HEK293 (cell line): ENCODE data around the gene CRMP1.

Source experiments
- CTCF ChIA-PET: fragments of 350-600 bp; formaldehyde crosslinking; extraction: SDS; loops from one replicate; lab custom pipeline; 2021; ENCODE audit warnings: antibody characterized with exemption; lab: Yijun Ruan, JAX
- POLR2A ChIA-PET: fragments of 300-600 bp; formaldehyde crosslinking; extraction: SDS; loops from one replicate; lab custom pipeline; 2020; ENCODE audit warnings: antibody characterized with exemption, inconsistent platforms; lab: Yijun Ruan, JAX
- H3K27ac ChIP-seq: fragments of 200-500 bp; sonication (Bioruptor generic); 2 replicates; pipeline ENCODE4 v1.5.1; 2014; ENCODE audit warnings: low read depth, low read length, control low read depth, inconsistent platforms; ENCODE audit errors: extremely low read depth
- H3K36me3 ChIP-seq, 2 experiments: fragments of 200-500 bp in 1 of 2; sonication (Bioruptor generic) in 1 of 2; 1 replicate in 1 of 2; 2 replicates in 1 of 2; pipeline ENCODE4 v1.5.1; 2014 to 2017; ENCODE audit warnings: inconsistent platforms in 2 of 2, low read length in 2 of 2; ENCODE audit not compliant: control insufficient read depth in 2 of 2, insufficient read depth in 1 of 2
- H3K4me1 ChIP-seq: fragments of 200-500 bp; sonication (Bioruptor generic); 2 replicates; pipeline ENCODE4 v1.5.1; 2014; ENCODE audit warnings: mild to moderate bottlenecking, low read length, inconsistent platforms; ENCODE audit not compliant: control insufficient read depth, insufficient read depth
- H3K4me3 ChIP-seq: 2 replicates; pipeline ENCODE4 v1.5.1; 2011; ENCODE audit warnings: low read depth, mild to moderate bottlenecking, control low read depth, low read length, moderate library complexity
- H3K9me3 ChIP-seq: fragments of 200-500 bp; sonication (Bioruptor generic); 2 replicates; pipeline ENCODE4 v1.5.1; 2014; ENCODE audit warnings: low read depth, low read length, inconsistent platforms; ENCODE audit not compliant: control insufficient read depth, insufficient read depth
- ATF2 ChIP-seq: fragments of 450-650 bp; formaldehyde crosslinking; IDR thresholded peaks from 2 replicates; pipeline ENCODE4 v1.5.1; 2016; ENCODE audit warnings: missing biosample characterization, missing genetic modification characterization, low read depth
- GLI2 ChIP-seq: fragments of 450-650 bp; formaldehyde crosslinking; IDR thresholded peaks from 2 replicates; pipeline ENCODE4; 2017; ENCODE audit warnings: missing biosample characterization, missing genetic modification characterization, low read depth, borderline replicate concordance
- GLIS1 ChIP-seq: fragments of 450-650 bp; formaldehyde crosslinking; IDR thresholded peaks from 2 replicates; pipeline ENCODE4 v1.5.1; 2016; ENCODE audit warnings: missing biosample characterization, missing genetic modification characterization
- HIC1 ChIP-seq: fragments of 450-650 bp; formaldehyde crosslinking; IDR thresholded peaks from 2 replicates; pipeline ENCODE4 v1.5.1; 2016; ENCODE audit warnings: missing biosample characterization, missing genetic modification characterization
- PBX3 ChIP-seq: sonication (generic); formaldehyde crosslinking; IDR thresholded peaks from 2 replicates; pipeline ENCODE4 v1.8.1; 2022; ENCODE audit warnings: mild to moderate bottlenecking, moderate library complexity, missing genetic modification reagents
- PRDM10 ChIP-seq: fragments of 450-650 bp; formaldehyde crosslinking; IDR thresholded peaks from 2 replicates; pipeline ENCODE4 v1.5.1; 2016; ENCODE audit warnings: missing biosample characterization, missing genetic modification characterization
- ZBTB1 ChIP-seq: fragments of 450-650 bp; formaldehyde crosslinking; IDR thresholded peaks from 2 replicates; pipeline ENCODE4 v1.5.1; 2016; ENCODE audit warnings: missing biosample characterization, missing genetic modification characterization
- ZFHX2 ChIP-seq: fragments of 450-650 bp; formaldehyde crosslinking; conservative IDR thresholded peaks from 2 replicates; pipeline ENCODE4 v1.5.1; 2016; ENCODE audit warnings: missing biosample characterization, missing genetic modification characterization
- ZFP69B ChIP-seq: fragments of 450-650 bp; formaldehyde crosslinking; IDR thresholded peaks from 2 replicates; pipeline ENCODE4 v1.5.1; 2016; ENCODE audit warnings: missing biosample characterization, missing genetic modification characterization
- ZIC2 ChIP-seq: fragments of 450-650 bp; formaldehyde crosslinking; IDR thresholded peaks from 2 replicates; pipeline ENCODE4 v1.5.1; 2016; ENCODE audit warnings: missing biosample characterization, missing genetic modification characterization
- ZNF114 ChIP-seq: fragments of 450-650 bp; formaldehyde crosslinking; IDR thresholded peaks from 2 replicates; pipeline ENCODE4 v1.5.0; 2017; ENCODE audit warnings: missing biosample characterization, missing genetic modification characterization
- ZNF174 ChIP-seq: fragments of 450-650 bp; formaldehyde crosslinking; IDR thresholded peaks from 2 replicates; pipeline ENCODE4 v1.5.0; 2017; ENCODE audit warnings: missing biosample characterization, mild to moderate bottlenecking, missing genetic modification characterization
- ZNF18 ChIP-seq: fragments of 450-650 bp; formaldehyde crosslinking; IDR thresholded peaks from 2 replicates; pipeline ENCODE4 v1.5.1; 2016; ENCODE audit warnings: missing biosample characterization, missing genetic modification characterization
- ZNF184 ChIP-seq: fragments of 450-650 bp; IDR thresholded peaks from 2 replicates; pipeline ENCODE4 v1.5.1; 2018; ENCODE audit warnings: missing biosample characterization, mild to moderate bottlenecking, missing genetic modification characterization
- ZNF311 ChIP-seq: fragments of 450-650 bp; formaldehyde crosslinking; IDR thresholded peaks from 2 replicates; pipeline ENCODE4 v1.5.1; 2017; ENCODE audit warnings: missing biosample characterization, missing genetic modification characterization, borderline replicate concordance
- ZNF341 ChIP-seq: fragments of 450-650 bp; formaldehyde crosslinking; IDR thresholded peaks from 2 replicates; pipeline ENCODE4; 2016; ENCODE audit warnings: low read depth, missing biosample characterization, missing genetic modification characterization
- ZNF76 ChIP-seq: fragments of 450-650 bp; formaldehyde crosslinking; IDR thresholded peaks from 2 replicates; pipeline ENCODE4; 2016; ENCODE audit warnings: low read depth, missing biosample characterization, missing genetic modification characterization, borderline replicate concordance
- ZNF792 ChIP-seq: fragments of 450-650 bp; formaldehyde crosslinking; IDR thresholded peaks from 2 replicates; pipeline ENCODE4 v1.5.1; 2016; ENCODE audit warnings: missing biosample characterization, missing genetic modification characterization

Gene CRMP1

GRCh38 chr4:5922556-5922955 is 29.7 kb upstream of the CRMP1 start:
- H3K27ac ChIP-seq: no peak overlapping the region
- H3K4me3 ChIP-seq: no peak overlapping the region
- ChIA-PET POLR2A (no interaction called here), CTCF (no interaction called here)
- TF ChIP-seq ZNF341 (tag by site-specific recombination): no peak
- TF ChIP-seq GLI2 (tag by site-specific recombination): no peak
- TF ChIP-seq HIC1 (tag by site-specific recombination): no peak
- no peak for TF ChIP-seq ATF2 (tag by site-specific recombination)
- TF ChIP-seq GLIS1 (tag by site-specific recombination): no peak
- TF ChIP-seq ZBTB1 (tag by site-specific recombination): no peak
- TF ChIP-seq PBX3 (CRISPR knock-in tag): no peak
- TF ChIP-seq ZFP69B (tag by site-specific recombination): no peak
- no peak for TF ChIP-seq ZNF174
- no peak for TF ChIP-seq ZNF114
- H3K36me3 ChIP-seq: no peaks in the 10 kb centered on the region
- H3K9me3 ChIP-seq: no peaks in the 10 kb centered on the region
- no peaks in the 10 kb centered on the region for H3K4me1 ChIP-seq

- ChIA-PET POLR2A (no interaction called here), CTCF (no interaction called here)
Measured at GRCh38 chr4:5921981-5922380, 29.1 kb upstream of the CRMP1 start.

GRCh38 chr4:5921101-5921980 is 28.5 kb upstream of the CRMP1 start:
- H3K9me3 ChIP-seq: no peaks in the 10 kb centered on the region
- POLR2A ChIA-PET: interaction anchor here (0.6 kb wide), 1 partner anchor 1747 kb away, joined by 3 read pairs; no protein-coding TSS in a partner anchor
- no peak overlapping the region for H3K4me3 ChIP-seq
- no peaks in the 10 kb centered on the region for H3K4me1 ChIP-seq
- H3K27ac ChIP-seq: no peak overlapping the region
- no peaks in the 10 kb centered on the region for H3K36me3 ChIP-seq
- CTCF ChIA-PET: no interaction called here
- TF ChIP-seq ZFHX2 (tag by site-specific recombination) (0 out of 2 replicates have a peak, but pooled peaks have one; percentile 7), PRDM10 (tag by site-specific recombination) (no peak), ZNF184 (tag by site-specific recombination) (no peak), ZNF76 (tag by site-specific recombination) (no peak), ZNF311 (tag by site-specific recombination) (no peak), ZNF18 (no peak), HIC1 (tag by site-specific recombination) (no peak)

More at GRCh38 chr4:5921981-5922380, 29.1 kb upstream of the CRMP1 start:
- no peak overlapping the region for H3K27ac ChIP-seq
- no peaks in the 10 kb centered on the region for H3K36me3 ChIP-seq
- H3K4me3 ChIP-seq: no peak overlapping the region
- no peak for TF ChIP-seq ZNF792
- TF ChIP-seq ZIC2 (tag by site-specific recombination): 0 out of 2 replicates have a peak, but pooled peaks have one; percentile 9
- H3K4me1 ChIP-seq: no peaks in the 10 kb centered on the region
- H3K9me3 ChIP-seq: no peaks in the 10 kb centered on the region
